LNCAP (cell line): ENCODE results near the gene CCDC97.

ENCODE experiments used
- TF ChIP-seq, protein P1 (sequence below): fragments of 450-650 bp; IDR thresholded peaks from 2 replicates; pipeline ENCODE4 v1.5.1; 2017; ENCODE audit warnings: mild to moderate bottlenecking

The CCDC97 gene

DNA sequence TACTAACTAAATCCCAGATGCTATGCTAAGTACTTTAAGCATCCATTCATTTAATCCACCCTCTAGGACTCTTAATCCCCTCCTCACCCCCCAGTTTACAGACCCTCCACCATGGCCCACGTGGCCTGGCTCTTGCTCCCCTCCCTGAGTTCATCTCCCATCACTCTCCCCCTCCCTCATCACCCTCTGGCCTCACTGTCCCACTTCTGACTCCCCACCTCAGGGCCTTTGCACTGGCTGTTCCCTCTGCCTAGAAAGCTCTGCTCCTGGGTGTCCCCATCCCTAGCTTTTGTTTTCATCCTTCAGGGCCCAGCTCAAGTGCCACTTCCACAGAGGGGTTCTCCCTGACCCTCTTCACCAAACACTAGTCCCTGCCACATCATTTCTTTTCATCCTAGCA, 49.8 kb downstream of the CCDC97 start:
- TF ChIP-seq, protein P1, sequence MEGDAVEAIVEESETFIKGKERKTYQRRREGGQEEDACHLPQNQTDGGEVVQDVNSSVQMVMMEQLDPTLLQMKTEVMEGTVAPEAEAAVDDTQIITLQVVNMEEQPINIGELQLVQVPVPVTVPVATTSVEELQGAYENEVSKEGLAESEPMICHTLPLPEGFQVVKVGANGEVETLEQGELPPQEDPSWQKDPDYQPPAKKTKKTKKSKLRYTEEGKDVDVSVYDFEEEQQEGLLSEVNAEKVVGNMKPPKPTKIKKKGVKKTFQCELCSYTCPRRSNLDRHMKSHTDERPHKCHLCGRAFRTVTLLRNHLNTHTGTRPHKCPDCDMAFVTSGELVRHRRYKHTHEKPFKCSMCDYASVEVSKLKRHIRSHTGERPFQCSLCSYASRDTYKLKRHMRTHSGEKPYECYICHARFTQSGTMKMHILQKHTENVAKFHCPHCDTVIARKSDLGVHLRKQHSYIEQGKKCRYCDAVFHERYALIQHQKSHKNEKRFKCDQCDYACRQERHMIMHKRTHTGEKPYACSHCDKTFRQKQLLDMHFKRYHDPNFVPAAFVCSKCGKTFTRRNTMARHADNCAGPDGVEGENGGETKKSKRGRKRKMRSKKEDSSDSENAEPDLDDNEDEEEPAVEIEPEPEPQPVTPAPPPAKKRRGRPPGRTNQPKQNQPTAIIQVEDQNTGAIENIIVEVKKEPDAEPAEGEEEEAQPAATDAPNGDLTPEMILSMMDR = no peak

DNA sequence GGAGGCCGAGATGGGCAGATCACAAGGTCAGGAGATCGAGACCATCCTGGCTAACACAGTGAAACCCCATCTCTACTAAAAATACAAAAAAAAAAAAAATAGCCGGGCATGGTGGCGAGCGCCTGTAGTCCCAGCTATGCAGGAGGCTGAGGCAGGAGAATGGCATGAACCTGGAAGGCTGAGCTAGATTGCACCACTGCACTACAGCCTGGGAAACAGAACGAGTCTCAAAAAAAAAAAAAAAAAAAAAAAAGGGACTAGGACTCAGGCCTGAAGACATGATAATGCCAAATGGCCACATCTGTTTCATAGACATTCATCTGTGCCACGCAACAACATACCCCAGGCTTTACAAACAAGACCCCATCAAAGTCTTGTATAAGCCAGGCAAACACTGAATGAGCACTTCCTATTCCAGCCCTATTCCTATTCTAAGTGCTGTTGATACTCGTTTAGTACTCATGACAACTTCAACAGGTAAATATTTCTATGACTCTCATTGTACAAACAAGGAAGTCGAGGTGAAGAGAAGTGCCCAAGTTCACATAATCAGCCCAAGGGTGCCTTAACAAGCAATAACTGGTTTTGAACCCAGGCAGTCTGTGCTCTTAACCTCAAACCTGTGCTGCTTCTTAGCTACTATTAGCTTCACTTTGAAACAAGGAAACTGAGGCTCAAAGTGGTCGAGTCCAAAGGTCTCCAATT, 52.3 kb downstream of the CCDC97 start:
- TF ChIP-seq, protein P1 = no peak

DNA sequence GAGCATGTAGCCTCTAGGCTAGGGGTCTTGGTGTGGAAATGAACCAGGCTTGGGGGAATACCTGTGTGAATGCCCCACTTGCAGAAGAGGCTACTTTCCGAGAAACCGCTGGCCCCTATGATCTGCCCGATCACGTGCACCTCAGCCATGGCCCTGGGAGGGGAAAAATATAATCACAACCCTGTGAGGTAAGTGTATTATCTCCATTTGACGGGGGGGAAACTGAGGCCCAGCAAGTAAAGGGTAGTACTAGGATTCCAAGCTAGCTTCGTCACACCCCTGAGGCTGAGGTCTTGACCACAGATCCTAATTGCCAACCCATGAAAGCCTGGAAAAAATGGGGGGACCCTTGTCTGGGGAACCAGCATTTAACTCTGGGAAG, 53.4 kb downstream of the CCDC97 start:
- TF ChIP-seq, protein P1 = no peak

DNA sequence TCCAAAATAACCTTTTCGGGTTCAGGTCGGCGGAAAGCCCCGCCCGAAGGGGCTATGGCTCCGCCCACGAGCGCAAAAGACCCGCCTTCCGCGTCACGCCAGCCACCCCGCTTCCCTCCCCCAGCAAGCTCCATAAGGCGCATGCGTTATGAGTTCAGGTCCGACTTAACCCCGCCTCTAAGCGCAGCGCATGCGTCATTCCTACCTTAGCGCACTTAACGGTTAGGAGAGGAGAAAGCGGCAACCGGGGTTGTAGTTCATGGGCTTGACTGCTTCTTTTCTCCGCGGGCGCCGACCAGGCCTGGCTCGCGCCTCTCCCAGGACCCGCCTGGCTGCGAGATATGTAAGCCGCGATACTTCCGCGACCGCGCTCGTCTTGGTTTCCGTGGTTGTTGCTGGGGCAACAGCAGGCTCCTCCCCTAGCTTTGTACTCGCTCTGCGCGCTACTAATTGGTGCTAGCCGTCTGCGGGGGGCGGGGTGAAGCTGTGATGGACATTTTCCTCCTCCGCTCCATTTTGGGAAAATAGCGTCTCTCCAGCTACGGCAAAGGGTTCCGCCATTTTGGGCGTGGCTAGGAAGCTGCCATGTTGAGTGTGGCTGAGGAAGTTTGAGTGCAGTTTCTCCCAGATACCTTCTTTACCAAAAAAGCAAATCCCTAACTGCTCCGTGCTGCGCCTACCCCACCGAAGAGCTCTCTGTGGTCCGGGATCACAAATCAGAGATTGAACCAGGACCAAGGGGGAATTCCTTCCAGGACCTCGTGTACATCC, 54.0 kb downstream of the CCDC97 start, which contains the start of gene B9D2:
Gene B9D2 (minus strand): TSS at position 397 of the 771 bp plus-strand sequence. CDS start 630 bp downstream, outside the sequence.
- TF ChIP-seq, protein P1 = no peak

DNA sequence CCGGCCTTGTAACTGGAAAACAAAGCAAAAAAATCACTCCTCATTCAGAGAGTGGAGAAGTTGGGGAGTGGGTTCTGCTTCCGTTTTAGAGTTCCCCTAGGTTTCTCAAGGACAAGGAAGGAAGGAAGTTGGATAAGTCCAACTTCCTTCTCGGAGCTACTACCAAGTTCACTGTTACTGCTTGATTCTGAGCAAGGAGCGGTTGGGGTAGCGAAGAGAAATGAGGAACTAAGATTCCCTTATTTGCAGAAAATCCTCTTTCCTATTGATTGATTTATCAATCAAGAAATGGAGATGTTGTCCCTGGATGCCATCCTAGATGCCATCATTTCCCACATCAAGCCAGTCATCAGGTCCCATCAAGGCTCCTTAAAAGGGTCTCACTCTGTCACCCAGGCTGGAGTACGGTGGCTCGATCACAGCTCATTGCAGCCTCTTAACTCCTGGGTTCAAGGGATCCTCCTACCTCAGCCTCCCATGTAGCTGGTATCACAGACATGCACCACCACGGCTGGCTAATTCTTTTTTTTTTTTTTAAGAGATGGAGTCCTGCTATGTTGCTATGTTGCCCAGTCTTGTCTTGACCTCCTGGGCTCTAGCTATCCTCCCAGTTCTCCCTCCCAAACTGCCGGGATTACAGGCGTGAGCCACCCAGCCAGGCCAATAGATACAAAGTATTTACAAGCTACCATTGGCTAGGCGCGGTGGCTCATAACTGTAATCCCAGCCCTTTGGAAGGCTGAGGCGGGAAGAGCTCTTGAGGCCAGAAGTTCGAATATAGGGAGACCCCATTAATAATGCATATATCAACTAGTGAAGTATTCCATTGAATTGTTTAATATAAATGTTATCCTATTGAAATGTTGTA, 54.8 kb downstream of the CCDC97 start:
- TF ChIP-seq, protein P1 = no peak

DNA sequence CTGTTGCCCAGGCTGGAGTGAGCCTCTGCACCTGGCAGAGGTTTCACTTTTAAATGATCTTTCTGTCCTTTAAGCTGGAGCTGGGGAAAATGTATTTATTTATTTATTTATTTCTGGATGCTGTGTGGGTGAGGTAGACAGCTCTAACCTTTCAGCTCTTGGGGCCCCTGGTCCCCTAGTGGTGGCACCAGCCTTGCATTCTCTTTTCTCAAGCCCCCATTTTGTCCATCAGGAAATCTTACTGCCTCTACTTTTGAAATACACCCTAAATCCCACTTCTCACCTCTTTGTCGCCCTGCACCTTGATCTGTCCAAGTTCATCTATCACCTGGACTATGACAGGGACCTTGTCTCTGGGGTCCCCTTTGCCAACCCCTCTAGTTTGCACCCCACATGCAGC, 56.1 kb downstream of the CCDC97 start:
- TF ChIP-seq, protein P1 = no peak

DNA sequence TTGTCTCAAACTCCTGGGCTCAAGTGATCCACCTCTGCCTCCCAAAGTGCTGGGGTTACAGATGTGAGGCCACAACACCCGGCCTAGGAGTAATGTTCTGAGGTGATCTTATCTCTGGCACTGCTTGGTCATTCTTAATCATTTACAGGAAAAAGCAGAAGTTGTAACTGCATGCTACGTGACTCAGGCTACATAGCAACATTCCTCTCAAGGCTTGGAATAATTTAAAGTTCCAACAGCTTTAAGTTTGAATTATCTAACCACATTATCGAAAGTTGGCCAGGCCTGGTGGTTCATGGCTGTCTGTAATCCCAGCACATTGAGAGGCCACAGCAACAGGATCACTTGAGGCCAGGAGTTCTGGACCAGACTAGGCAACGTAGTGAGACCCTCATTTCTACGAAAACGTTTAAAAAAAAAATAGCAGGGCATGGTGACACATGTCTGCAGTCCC, 57.9 kb downstream of the CCDC97 start:
- TF ChIP-seq, protein P1 = no peak
